GM12878 (cell line): Measurements from ENCODE around the gene MROH2A. TPM values are rescaled to one million over a fixed set of nuclear protein-coding genes. Genes with fewer than 3 reads are reported as not detected.

Experiments
- ATAC-seq: fragments of 200-7000 bp; cut with Tn5 transposase; 3 replicates; pipeline ENCODE4 v1.9.1; 2020; ENCODE audit warnings: mild to moderate bottlenecking, moderate library complexity
- BruUV-seq: library from RNA; stranded (reverse); fragments of 400-500 nt; replicated peaks from 2 replicates; lab custom pipeline; 2021; lab: Mats Ljungman, UMichigan
- CTCF ChIA-PET: fragments of 300-600 bp; sonication (Branson Sonifier 250); formaldehyde crosslinking; extraction: SDS; loops from one replicate; lab custom pipeline; 2021; ENCODE audit warnings: inconsistent platforms; lab: Yijun Ruan, JAX
- POLR2A ChIA-PET: fragments of 350-600 bp; formaldehyde crosslinking; extraction: SDS; loops from one replicate; lab custom pipeline; 2021; ENCODE audit warnings: inconsistent platforms; lab: Charles Lee
- RAD21 ChIA-PET: fragments of 300-600 bp; sonication (Branson Sonifier 250); formaldehyde crosslinking; loops from one replicate; lab custom pipeline; 2023; ENCODE audit warnings: antibody characterized with exemption; ENCODE audit not compliant: unreplicated experiment; lab: Charles Lee
- SMC1A ChIA-PET: fragments of 300-600 bp; sonication (Branson Sonifier 250); formaldehyde crosslinking; loops from one replicate; lab custom pipeline; 2023; ENCODE audit not compliant: unreplicated experiment, uncharacterized antibody; lab: Charles Lee
- DNase-seq: peaks from one replicate; pipeline ENCODE4 v3.0.0-alpha.2; 2011; ENCODE audit warnings: low read depth, low spot score
- FAIRE-seq: peaks from 3 replicates; lab custom pipeline; 2011; peaks lifted over from hg19 to GRCh38; lab: Jason Lieb, UNC
- H2AFZ ChIP-seq: 2 replicates; pipeline ENCODE4 v1.6.0; 2011; ENCODE audit warnings: low read depth, low read length, control low read depth; ENCODE audit not compliant: control insufficient read depth
- H3K27ac ChIP-seq: 2 replicates; pipeline ENCODE4 v1.5.1; 2011; ENCODE audit warnings: control low read depth; ENCODE audit not compliant: control insufficient read depth, insufficient read depth
- H3K27me3 ChIP-seq, 2 experiments: replicated peaks in 1 of 2; 2 replicates each; pipeline versions ENCODE4 v1.6.0 to v1.6.1; 2011; ENCODE audit warnings: low read length in 1 of 2; ENCODE audit not compliant: control insufficient read depth in 2 of 2, insufficient read depth in 2 of 2
- H3K36me3 ChIP-seq, 2 experiments: 2 replicates each; pipeline ENCODE4 v1.5.1; 2011; ENCODE audit warnings: low read length in 1 of 2; ENCODE audit not compliant: control insufficient read depth in 2 of 2, insufficient read depth in 2 of 2
- H3K4me1 ChIP-seq: 2 replicates; pipeline ENCODE4 v1.6.1; 2011; ENCODE audit warnings: mild to moderate bottlenecking, low read length, moderate library complexity, mixed read lengths; ENCODE audit not compliant: control insufficient read depth, insufficient read depth
- H3K4me2 ChIP-seq: 2 replicates; pipeline ENCODE4 v1.6.0; 2011; ENCODE audit warnings: control low read depth; ENCODE audit not compliant: control insufficient read depth, insufficient read depth
- H3K4me3 ChIP-seq: fragments of 200-600 bp; sonication (generic); 2 replicates; pipeline ENCODE4 v1.5.1; 2016
- H3K79me2 ChIP-seq: 2 replicates; pipeline ENCODE4 v1.6.0; 2011; ENCODE audit warnings: low read length; ENCODE audit not compliant: control insufficient read depth, insufficient read depth
- H3K9ac ChIP-seq: 2 replicates; pipeline ENCODE4 v1.8.0; 2011; ENCODE audit warnings: low read length, control low read depth, mixed read lengths; ENCODE audit not compliant: control insufficient read depth, insufficient read depth
- H3K9me3 ChIP-seq: replicated peaks from 3 replicates; pipeline ENCODE4 v1.5.1; 2011; ENCODE audit warnings: mild to moderate bottlenecking, low read length; ENCODE audit not compliant: control insufficient read depth, insufficient read depth
- H4K20me1 ChIP-seq: 2 replicates; pipeline ENCODE4 v1.6.0; 2011; ENCODE audit not compliant: control insufficient read depth, insufficient read depth
- CBFB ChIP-seq: IDR thresholded peaks from 2 replicates; pipeline ENCODE4 v1.6.1; 2016; ENCODE audit warnings: antibody characterized with exemption, low read depth
- CHD4 ChIP-seq: fragments of 200-600 bp; sonication (generic); IDR thresholded peaks from 2 replicates; pipeline ENCODE4 v1.6.1; 2016; ENCODE audit warnings: mild to moderate bottlenecking
- EP300 ChIP-seq, 2 experiments: fragments of 150-350 bp in 1 of 2; IDR thresholded peaks; 2 replicates each; pipeline ENCODE4 v1.6.1; 2011 to 2012; ENCODE audit warnings: low read depth in 2 of 2, low read length in 2 of 2, borderline replicate concordance in 1 of 2, improper control_type of control experiment in 1 of 2, inconsistent platforms in 1 of 2; ENCODE audit not compliant: control insufficient read depth in 1 of 2
- IKZF2 ChIP-seq, 2 experiments: fragments of 450-650 bp; IDR thresholded peaks; 2 replicates each; pipeline ENCODE4 v1.6.1; 2017; ENCODE audit warnings: mild to moderate bottlenecking in 2 of 2, moderate library complexity in 2 of 2
- JUND ChIP-seq: IDR thresholded peaks from 2 replicates; pipeline ENCODE4 v1.6.1; 2012; ENCODE audit warnings: low read depth, mild to moderate bottlenecking, low read length, improper control_type of control experiment, moderate library complexity
- KDM1A ChIP-seq: fragments of 200-600 bp; sonication (generic); IDR thresholded peaks from 2 replicates; pipeline ENCODE4 v1.6.1; 2016; ENCODE audit warnings: borderline replicate concordance
- KLF5 ChIP-seq: fragments of 450-650 bp; IDR thresholded peaks from 2 replicates; pipeline ENCODE4 v1.6.1; 2014; ENCODE audit warnings: mild to moderate bottlenecking; ENCODE audit not compliant: partially characterized antibody
- SMC3 ChIP-seq: IDR thresholded peaks from 2 replicates; pipeline ENCODE4 v1.6.1; 2011; ENCODE audit warnings: low read length, improper control_type of control experiment, borderline replicate concordance
- STAT3 ChIP-seq: IDR thresholded peaks from 2 replicates; pipeline ENCODE4 v1.6.1; 2011; ENCODE audit warnings: low read depth, low read length, improper control_type of control experiment
- WRNIP1 ChIP-seq: IDR thresholded peaks from 2 replicates; pipeline ENCODE4 v1.6.1; 2011; ENCODE audit warnings: low read depth, low read length, improper control_type of control experiment, borderline replicate concordance
- ZNF592 ChIP-seq: fragments of 450-650 bp; IDR thresholded peaks from 2 replicates; pipeline ENCODE4 v1.6.1; 2017; ENCODE audit warnings: mild to moderate bottlenecking, moderate library complexity
- WGBS: methylation state at CpG from one replicate; pipeline ENCODE4 v1.1.6; 2016; ENCODE audit warnings: low lambda C conversion rate; ENCODE audit not compliant: insufficient replicate concordance, insufficient coverage; ENCODE audit errors: missing lambda C conversion rate; 5-methylcytosine and 5-hydroxymethylcytosine counted together
- in situ Hi-C: fragments of 300-500 bp; cut with MboI; formaldehyde crosslinking; loops from 9 replicates; pipeline ENCODE4 v1.14.3; 2018; ENCODE audit warnings: mixed read lengths
- intact Hi-C: fragments of 100-400 bp; cut with micrococcal nuclease; formaldehyde crosslinking; loops from one replicate; pipeline ENCODE4 v1.14.2; 2022; ENCODE audit not compliant: unreplicated experiment
- polyA plus RNA-seq, 11 experiments: library from polyadenylated mRNA; depleted of rRNA in 4 of 11; unstranded in 6 of 11; stranded (reverse) in 5 of 11; fragments of >200 nt; fragmentation: Nextera tagmentation in 4 of 11; fragmentation: Illumina TruSeq in 1 of 11; extraction: Ambion mirVana in 4 of 11; extraction: Trizol in 1 of 11; gene quantifications; 1 replicate in 1 of 11; 2 replicates in 10 of 11; pipeline versions ENCODE4 v1.2.1 to v1.2.3, GENCODE V29; 2011 to 2016; ENCODE audit warnings: inconsistent platforms in 2 of 11, missing spikeins in 2 of 11, low read depth in 1 of 11
- total RNA-seq, 4 experiments: library from RNA; depleted of rRNA in 3 of 4; stranded (reverse); fragments of >200 nt in 3 of 4; fragmentation: Illumina TruSeq in 1 of 4; extraction: Trizol in 1 of 4; gene quantifications; 2 replicates each; pipeline versions ENCODE4 v1.2.1 to v1.2.3, GENCODE V29; 2013 to 2021
- TF ChIP-seq, protein P1 (sequence below): fragments of 450-650 bp; formaldehyde crosslinking; IDR thresholded peaks from 2 replicates; pipeline ENCODE4 v1.4.0; 2022; ENCODE audit warnings: mild to moderate bottlenecking, moderate library complexity
- TF ChIP-seq, protein P2 (sequence below): IDR thresholded peaks from 2 replicates; pipeline ENCODE4 v1.6.1; 2011; ENCODE audit warnings: low read depth, low read length, improper control_type of control experiment, borderline replicate concordance

Gene MROH2A
- total and polyA plus RNA-seq, 10 of the 15 experiments (the other 5 are each of a cell fraction or from before 2014, with no cell fraction given), result not detected

DNA sequence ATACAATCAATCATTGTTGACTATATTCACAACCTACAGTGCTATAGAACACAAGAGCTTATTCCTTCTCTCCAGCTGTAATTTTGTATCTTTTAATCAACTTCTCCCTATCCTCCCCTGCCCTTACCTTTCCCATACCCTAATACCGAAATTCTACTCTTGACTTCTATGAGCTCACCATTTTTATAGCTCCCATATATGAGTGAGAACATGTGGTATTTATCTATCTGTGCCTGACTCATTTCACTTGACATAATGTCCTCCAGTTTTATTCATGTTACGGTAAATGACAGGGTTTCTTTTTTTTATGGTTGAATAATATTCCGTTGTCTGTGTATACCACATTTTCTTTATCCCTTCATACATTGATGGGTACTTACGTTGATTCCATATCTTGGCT, 2.6 kb downstream of the MROH2A start:
- no TSS peak for BruUV-seq
- TF ChIP-seq STAT3 (no peak), EP300 (IDR thresholded peaks at IDR 0.05; ENCODE audit: borderline replicate concordance in 1 of 2, control insufficient read depth in 1 of 2, low read depth in 2 of 2, low read length in 2 of 2) (no peak), CBFB (no peak), KDM1A (no peak), WRNIP1 (no peak), SMC3 (no peak), IKZF2 (IDR thresholded peaks at IDR 0.05) (no peak), CHD4 (no peak), JUND (no peak), ZNF592 (no peak), KLF5 (no peak)
- TF ChIP-seq, protein P1, sequence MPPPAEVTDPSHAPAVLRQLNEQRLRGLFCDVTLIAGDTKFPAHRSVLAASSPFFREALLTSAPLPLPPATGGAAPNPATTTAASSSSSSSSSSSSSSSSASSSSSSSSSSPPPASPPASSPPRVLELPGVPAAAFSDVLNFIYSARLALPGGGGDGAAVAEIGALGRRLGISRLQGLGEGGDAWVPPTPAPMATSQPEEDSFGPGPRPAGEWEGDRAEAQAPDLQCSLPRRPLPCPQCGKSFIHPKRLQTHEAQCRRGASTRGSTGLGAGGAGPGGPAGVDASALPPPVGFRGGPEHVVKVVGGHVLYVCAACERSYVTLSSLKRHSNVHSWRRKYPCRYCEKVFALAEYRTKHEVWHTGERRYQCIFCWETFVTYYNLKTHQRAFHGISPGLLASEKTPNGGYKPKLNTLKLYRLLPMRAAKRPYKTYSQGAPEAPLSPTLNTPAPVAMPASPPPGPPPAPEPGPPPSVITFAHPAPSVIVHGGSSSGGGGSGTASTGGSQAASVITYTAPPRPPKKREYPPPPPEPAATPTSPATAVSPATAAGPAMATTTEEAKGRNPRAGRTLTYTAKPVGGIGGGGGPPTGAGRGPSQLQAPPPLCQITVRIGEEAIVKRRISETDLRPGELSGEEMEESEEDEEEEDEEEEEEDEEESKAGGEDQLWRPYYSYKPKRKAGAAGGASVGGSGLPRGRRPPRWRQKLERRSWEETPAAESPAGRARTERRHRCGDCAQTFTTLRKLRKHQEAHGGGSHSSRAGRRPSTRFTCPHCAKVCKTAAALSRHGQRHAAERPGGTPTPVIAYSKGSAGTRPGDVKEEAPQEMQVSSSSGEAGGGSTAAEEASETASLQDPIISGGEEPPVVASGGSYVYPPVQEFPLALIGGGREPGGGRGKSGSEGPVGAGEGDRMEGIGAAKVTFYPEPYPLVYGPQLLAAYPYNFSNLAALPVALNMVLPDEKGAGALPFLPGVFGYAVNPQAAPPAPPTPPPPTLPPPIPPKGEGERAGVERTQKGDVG (CRISPR knock-in tag), result no peak
- TF ChIP-seq, protein P2, sequence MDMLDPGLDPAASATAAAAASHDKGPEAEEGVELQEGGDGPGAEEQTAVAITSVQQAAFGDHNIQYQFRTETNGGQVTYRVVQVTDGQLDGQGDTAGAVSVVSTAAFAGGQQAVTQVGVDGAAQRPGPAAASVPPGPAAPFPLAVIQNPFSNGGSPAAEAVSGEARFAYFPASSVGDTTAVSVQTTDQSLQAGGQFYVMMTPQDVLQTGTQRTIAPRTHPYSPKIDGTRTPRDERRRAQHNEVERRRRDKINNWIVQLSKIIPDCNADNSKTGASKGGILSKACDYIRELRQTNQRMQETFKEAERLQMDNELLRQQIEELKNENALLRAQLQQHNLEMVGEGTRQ, result no peak
- TF ChIP-seq, all 136 proteins: peak for 0
- WGBS, result 63% methylated on average over 4 of the region's 4 CpGs
- Histone ChIP-seq H3K4me2 (no peak overlapping the region), H4K20me1 (no peaks in the 10 kb centered on the region), H3K9ac (no peak overlapping the region), H3K27ac (no peak overlapping the region), H3K4me1 (no peaks in the 10 kb centered on the region), H3K79me2 (no peaks in the 10 kb centered on the region), H2AFZ (no peak overlapping the region), H3K27me3 (no peaks in the 10 kb centered on the region), H3K4me3 (no peak overlapping the region), H3K9me3 (no peaks in the 10 kb centered on the region; the same call in 2 of the 3 replicates), H3K36me3 (no peaks in the 10 kb centered on the region)
- RAD21 ChIA-PET, result no interaction called here
- intact Hi-C loops, result no loop called here
- POLR2A ChIA-PET, result no interaction called here
- no peak for ATAC-seq
- FAIRE-seq, result no peak
- in situ Hi-C loops, result no loop called here
- CTCF ChIA-PET, result interaction anchor here (1.0 kb wide), 1 partner anchor 15 kb away, joined by 3 read pairs; no protein-coding TSS in a partner anchor
- SMC1A ChIA-PET, result no interaction called here
- no peak for DNase-seq
